ENCODE measurements around the gene EPB41L5.

Gene EPB41L5

DNA sequence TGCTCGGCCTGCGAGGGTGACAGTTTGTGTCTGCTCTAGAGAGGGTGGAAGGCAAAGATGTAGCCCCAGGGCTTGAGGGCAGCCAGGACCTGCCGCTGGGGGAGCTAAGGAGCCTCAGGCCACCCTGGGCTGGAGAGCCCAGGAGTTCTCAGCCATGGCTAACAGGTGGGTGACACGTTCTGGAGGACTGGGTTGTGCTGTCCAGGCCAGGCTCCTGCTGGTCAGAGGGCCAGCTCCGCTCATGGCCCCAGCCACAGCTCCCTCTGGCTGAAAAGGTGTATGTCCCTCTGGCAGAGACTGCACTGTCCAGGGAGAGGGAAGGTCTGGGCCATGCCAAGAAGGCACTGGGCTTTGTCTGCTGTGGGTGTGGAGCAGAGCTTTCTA lies 191.1 kb downstream of the EPB41L5 start:
- H3K4me3 ChIP-seq (ENCODE audit: low read depth, low read length), result no peak overlapping the region
- TF ChIP-seq, protein P1, sequence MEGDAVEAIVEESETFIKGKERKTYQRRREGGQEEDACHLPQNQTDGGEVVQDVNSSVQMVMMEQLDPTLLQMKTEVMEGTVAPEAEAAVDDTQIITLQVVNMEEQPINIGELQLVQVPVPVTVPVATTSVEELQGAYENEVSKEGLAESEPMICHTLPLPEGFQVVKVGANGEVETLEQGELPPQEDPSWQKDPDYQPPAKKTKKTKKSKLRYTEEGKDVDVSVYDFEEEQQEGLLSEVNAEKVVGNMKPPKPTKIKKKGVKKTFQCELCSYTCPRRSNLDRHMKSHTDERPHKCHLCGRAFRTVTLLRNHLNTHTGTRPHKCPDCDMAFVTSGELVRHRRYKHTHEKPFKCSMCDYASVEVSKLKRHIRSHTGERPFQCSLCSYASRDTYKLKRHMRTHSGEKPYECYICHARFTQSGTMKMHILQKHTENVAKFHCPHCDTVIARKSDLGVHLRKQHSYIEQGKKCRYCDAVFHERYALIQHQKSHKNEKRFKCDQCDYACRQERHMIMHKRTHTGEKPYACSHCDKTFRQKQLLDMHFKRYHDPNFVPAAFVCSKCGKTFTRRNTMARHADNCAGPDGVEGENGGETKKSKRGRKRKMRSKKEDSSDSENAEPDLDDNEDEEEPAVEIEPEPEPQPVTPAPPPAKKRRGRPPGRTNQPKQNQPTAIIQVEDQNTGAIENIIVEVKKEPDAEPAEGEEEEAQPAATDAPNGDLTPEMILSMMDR (IDR thresholded peaks at IDR 0.05; ENCODE audit: low read depth, low read length), result no peak

DNA sequence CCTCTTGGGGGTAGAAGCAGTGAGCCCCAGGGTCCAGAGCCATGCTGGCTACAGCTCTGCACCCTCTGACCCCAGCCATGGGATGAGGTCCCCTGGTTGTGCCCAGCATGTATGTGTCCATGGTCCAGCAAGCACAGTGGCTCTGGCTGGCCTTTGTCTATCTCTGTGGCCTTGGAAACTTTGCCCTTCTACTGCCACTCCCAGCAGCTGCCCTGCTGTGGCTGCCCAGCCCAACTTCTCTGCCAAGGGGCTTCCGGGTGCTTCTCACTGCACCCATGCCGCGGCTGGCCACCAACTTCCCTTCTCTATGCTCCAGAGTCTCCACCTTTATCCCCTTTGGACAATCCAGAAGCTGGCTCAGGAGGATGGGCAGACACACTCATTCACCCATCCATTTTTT lies 191.5 kb downstream of the EPB41L5 start:
- TF ChIP-seq, protein P1 (IDR thresholded peaks at IDR 0.05; ENCODE audit: low read depth, low read length), result no peak
- H3K4me3 ChIP-seq (ENCODE audit: low read depth, low read length), result no peak overlapping the region

DNA sequence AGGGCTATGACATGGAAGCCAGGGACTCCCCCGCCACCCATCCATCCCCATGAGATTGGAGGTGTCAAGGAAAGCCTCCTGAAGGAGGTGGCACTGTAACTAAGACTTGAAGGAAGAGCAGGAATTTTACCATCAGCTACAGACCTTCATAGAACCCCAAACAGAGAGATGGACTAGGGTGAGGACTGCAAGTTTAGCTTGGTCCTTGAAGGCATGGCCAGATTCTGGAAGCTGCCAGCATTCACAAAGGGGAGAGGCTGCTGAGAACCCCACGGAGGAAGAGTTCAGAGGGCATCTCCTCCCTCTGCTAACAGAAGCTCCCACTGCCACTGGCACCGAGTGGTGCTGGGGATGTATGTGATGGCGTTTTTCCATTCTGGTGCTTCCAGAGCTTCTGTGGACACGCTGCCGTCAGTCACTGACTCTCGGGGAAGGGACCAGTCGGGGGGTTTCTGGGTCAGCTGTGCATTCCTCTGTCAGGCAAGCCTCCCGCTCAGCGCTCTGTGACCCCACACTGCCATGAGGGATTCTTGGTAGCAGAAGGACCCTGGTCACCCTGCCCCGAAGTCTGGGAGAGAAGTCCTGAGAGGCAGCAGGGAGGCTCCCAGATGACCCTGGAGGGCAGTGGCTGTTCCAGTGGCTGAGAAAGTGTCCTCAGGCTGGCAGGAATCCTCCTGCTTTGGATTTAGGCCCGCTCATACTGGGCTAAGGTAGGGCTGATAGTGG lies 192.2 kb downstream of the EPB41L5 start:
- H3K4me3 ChIP-seq (ENCODE audit: low read depth, low read length), result no peak overlapping the region
- TF ChIP-seq, protein P1 (IDR thresholded peaks at IDR 0.05; ENCODE audit: low read depth, low read length), result no peak

GRCh38 chr2:120206022-120206581 lies 193.2 kb downstream of the EPB41L5 start:
- TF ChIP-seq, protein P1 (IDR thresholded peaks at IDR 0.05; ENCODE audit: low read depth, low read length), result peak; percentile 45

DNA sequence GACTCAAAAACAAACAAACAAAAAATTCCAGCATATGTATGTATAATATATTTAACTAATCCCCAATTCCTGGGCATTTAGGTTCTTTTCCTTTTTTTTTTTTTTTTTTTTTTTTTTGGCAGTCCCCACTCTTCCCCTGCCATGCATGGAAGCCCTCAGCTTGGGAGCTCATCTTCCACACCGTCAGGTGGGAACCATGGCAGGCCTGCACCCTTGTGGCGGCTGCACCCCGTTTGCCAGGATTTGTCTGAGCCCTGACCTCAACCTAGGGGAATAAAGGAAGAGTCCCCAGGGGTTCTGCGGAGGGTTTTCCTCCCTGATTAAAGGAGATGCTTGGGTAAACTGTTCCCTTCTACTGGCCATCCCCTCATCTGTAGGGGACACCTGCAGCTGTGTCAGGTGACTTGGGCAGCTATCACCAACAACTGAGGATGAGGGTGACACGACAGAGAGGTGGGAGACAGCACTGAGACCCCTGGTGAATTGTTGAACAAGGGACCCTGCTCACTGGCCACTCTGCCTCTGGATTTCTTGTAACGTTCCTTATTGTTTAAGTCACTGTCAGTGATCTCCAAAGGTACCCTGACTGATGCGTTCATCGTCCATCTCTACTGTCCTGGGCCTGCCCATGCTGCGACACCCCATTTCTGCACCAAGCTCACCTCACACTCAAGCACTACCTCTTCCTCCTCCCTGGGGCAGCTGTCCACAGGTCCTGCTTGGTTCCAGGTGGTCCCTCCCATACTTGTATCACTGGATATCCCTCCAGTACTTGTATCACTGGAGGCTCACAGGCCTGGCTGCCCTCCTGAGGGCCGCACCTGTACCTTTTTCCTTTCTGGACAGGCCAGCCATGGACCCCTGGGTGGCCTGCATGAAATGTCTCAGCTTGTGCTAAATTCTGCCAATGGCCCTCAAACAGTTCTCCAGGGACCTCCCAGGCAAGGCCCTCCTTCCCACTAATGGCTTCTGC lies 195.8 kb downstream of the EPB41L5 start:
- H3K4me3 ChIP-seq (ENCODE audit: low read depth, low read length), result no peak overlapping the region
- TF ChIP-seq, protein P1 (IDR thresholded peaks at IDR 0.05; ENCODE audit: low read depth, low read length), result no peak

More at GRCh38 chr2:120206022-120206581, 193.2 kb downstream of the EPB41L5 start:
- no peak overlapping the region for H3K4me3 ChIP-seq (ENCODE audit: low read depth, low read length)

DNA sequence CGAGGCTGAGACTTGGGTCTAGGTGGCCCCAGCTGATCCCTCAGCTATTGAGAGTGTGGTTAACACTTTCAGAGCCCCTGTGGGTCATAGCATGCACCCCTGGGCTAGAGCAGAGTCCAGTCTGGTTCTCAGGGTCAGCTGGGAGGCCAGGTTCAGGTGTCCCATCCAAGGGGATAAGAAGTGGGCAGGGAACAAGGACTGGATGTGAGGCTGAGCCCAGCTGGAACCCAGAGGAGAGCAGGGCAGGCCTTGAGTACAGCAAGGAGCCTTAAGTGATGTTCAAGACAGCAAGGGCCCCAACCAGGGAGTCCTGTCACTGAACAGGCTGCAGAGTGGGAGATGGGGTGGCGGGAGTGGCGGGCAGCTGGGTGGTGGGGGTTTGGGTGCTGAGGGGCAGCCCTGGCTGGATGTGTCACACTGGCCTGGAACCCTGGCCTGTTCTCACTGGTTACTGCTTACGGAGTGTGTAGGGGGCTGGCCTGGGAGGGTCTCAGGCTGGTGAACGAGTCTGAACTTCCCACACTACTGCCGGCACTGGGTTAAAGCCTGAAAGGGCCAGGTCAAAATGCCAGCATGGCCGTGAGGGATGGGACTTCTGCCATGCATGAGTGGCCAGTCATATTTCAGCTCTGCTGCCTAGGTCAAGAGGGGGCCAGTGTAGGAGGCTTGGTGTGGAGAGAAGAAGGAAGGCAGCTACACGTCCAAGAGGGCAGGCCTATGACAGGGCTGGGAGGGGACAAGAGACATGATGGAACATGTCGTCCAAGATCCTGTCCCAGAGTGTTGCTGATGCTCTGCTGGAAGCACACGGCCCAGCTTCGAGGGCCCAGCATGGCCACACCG lies 196.8 kb downstream of the EPB41L5 start:
- no peak overlapping the region for H3K4me3 ChIP-seq (ENCODE audit: low read depth, low read length)
- TF ChIP-seq, protein P1 (IDR thresholded peaks at IDR 0.05; ENCODE audit: low read depth, low read length), result no peak

Measured in WI38 (cell line).